RWPE1 (cell line): ENCODE results near the gene TMEM252.

Experiments
- CTCF ChIA-PET: fragments of 350-600 bp; sonication (Branson Sonifier 250); formaldehyde crosslinking; extraction: SDS; loops from one replicate; lab custom pipeline; 2021; lab: Yijun Ruan, JAX
- POLR2A ChIA-PET: fragments of 400-600 bp; formaldehyde crosslinking; extraction: SDS; loops from one replicate; lab custom pipeline; 2020; ENCODE audit warnings: antibody characterized with exemption; ENCODE audit not compliant: low non-redundant PET; lab: Yijun Ruan, JAX
- DNase-seq: peaks from one replicate; pipeline ENCODE4 v3.0.0; 2012; ENCODE audit warnings: low spot score
- H3K27ac ChIP-seq: fragments of 450-650 bp; 2 replicates; pipeline ENCODE4 v1.5.1; 2017
- CTCF ChIP-seq: fragments of 450-650 bp; conservative IDR thresholded peaks from 2 replicates; pipeline ENCODE4 v1.5.1; 2017; ENCODE audit warnings: low read depth, mild to moderate bottlenecking

The TMEM252 gene

GRCh38 chr9:68545033-68545705 is 4.5 kb upstream of the TMEM252 start:
- ChIA-PET CTCF (no interaction called here), POLR2A (no interaction called here)
- H3K27ac ChIP-seq: no peak overlapping the region
- no peak for TF ChIP-seq CTCF
- DNase-seq: no peak

GRCh38 chr9:68541568-68541967 is 885 bp upstream of the TMEM252 start:
- TF ChIP-seq CTCF: no peak
- ChIA-PET POLR2A (no interaction called here), CTCF (interaction anchor here (0.7 kb wide), 1 partner anchor 44 kb away, joined by 3 read pairs; no protein-coding TSS in a partner anchor)
- no peak overlapping the region for H3K27ac ChIP-seq
- no peak for DNase-seq

GRCh38 chr9:68538200-68538599 is 2.5 kb downstream of the TMEM252 start:
- DNase-seq: no peak
- ChIA-PET CTCF (interaction anchor here (1.5 kb wide), 1 partner anchor 30 kb away, joined by 3 read pairs; no protein-coding TSS in a partner anchor), POLR2A (no interaction called here)
- H3K27ac ChIP-seq: no peak overlapping the region
- TF ChIP-seq CTCF: no peak

GRCh38 chr9:68537616-68537880 is 3.1 kb downstream of the TMEM252 start:
- ChIA-PET POLR2A (no interaction called here), CTCF (interaction anchor here (1.5 kb wide), 1 partner anchor 30 kb away, joined by 3 read pairs; no protein-coding TSS in a partner anchor)
- no peak overlapping the region for H3K27ac ChIP-seq
- no peak for TF ChIP-seq CTCF
- DNase-seq: no peak

GRCh38 chr9:68536876-68537615 is 3.6 kb downstream of the TMEM252 start:
- ChIA-PET CTCF (interaction anchor here (1.5 kb wide), 1 partner anchor 31 kb away, joined by 3 read pairs; no protein-coding TSS in a partner anchor), POLR2A (no interaction called here)
- no peak for DNase-seq
- no peak overlapping the region for H3K27ac ChIP-seq
- TF ChIP-seq CTCF: no peak

GRCh38 chr9:68533678-68534077 is 7.0 kb downstream of the TMEM252 start:
- H3K27ac ChIP-seq: no peak overlapping the region
- POLR2A ChIA-PET: no interaction called here
- no peak for TF ChIP-seq CTCF
- no peak for DNase-seq
- CTCF ChIA-PET: no interaction called here
